Calu3 (cell line): ENCODE results near the gene LHPP. TPM values are rescaled to one million over a fixed set of nuclear protein-coding genes. Genes with fewer than 3 reads are reported as not detected.
A peak's percentile ranks its signal among the peaks of the same experiment; 100 is the strongest.

Source experiments
- BruUV-seq: library from RNA; stranded (reverse); fragments of 400-500 nt; replicated peaks from 2 replicates; lab custom pipeline; 2021; lab: Mats Ljungman, UMichigan
- CTCF ChIA-PET: fragments of 300-600 bp; sonication (Branson Sonifier 250); formaldehyde crosslinking; loops from one replicate; lab custom pipeline; 2022; ENCODE audit warnings: antibody characterized with exemption; lab: Charles Lee
- DNase-seq: peaks from one replicate; pipeline ENCODE4 v3.0.0; 2022
- H3K27ac Mint-ChIP-seq: one replicate; pipeline ENCODE4 v1.8.0; 2022; ENCODE audit warnings: mixed read lengths; ENCODE audit not compliant: unreplicated experiment
- H3K27me3 Mint-ChIP-seq: one replicate; pipeline ENCODE4 v1.8.0; 2022; ENCODE audit warnings: mixed read lengths; ENCODE audit not compliant: unreplicated experiment
- H3K36me3 Mint-ChIP-seq: one replicate; pipeline ENCODE4 v1.8.0; 2022; ENCODE audit warnings: mild to moderate bottlenecking, moderate library complexity, mixed read lengths; ENCODE audit not compliant: insufficient read depth, unreplicated experiment
- H3K4me1 Mint-ChIP-seq: one replicate; pipeline ENCODE4 v1.8.0; 2022; ENCODE audit warnings: mild to moderate bottlenecking, low read depth, mixed read lengths; ENCODE audit not compliant: unreplicated experiment
- H3K4me3 Mint-ChIP-seq: one replicate; pipeline ENCODE4 v1.8.0; 2022; ENCODE audit warnings: mild to moderate bottlenecking, low read depth, moderate library complexity, mixed read lengths; ENCODE audit not compliant: unreplicated experiment
- H3K9me3 Mint-ChIP-seq: one replicate; pipeline ENCODE4 v1.8.0; 2022; ENCODE audit warnings: low read depth, mixed read lengths; ENCODE audit not compliant: unreplicated experiment
- intact Hi-C: fragments of 100-400 bp; cut with micrococcal nuclease; formaldehyde crosslinking; loops from one replicate; pipeline ENCODE4 v1.10.0; 2022; ENCODE audit not compliant: unreplicated experiment
- total RNA-seq: library from RNA; stranded (reverse); gene quantifications from 2 replicates; pipeline ENCODE4 v1.2.3, GENCODE V29; 2022
- TF ChIP-seq, protein P1 (sequence below): fragments of 200-600 bp; IDR thresholded peaks from one replicate; pipeline ENCODE4 v1.8.0; 2022; ENCODE audit warnings: antibody characterized with exemption; ENCODE audit not compliant: unreplicated experiment

The LHPP gene
- total RNA-seq, 1 experiment from 2014 or later = 12.0 TPM

GRCh38 chr10:124455441-124455840 is 6.2 kb upstream of the LHPP start:
- CTCF ChIA-PET = interaction anchor here (0.6 kb wide), 1 partner anchor 308 kb away, joined by 3 read pairs; no protein-coding TSS in a partner anchor
- Mint-ChIP-seq H3K27ac (no peak overlapping the region), H3K4me3 (no peak overlapping the region), H3K36me3 (no peaks in the 10 kb centered on the region), H3K27me3 (peaks cover 52% of the 10 kb centered on the region), H3K9me3 (no peaks in the 10 kb centered on the region), H3K4me1 (peaks cover 23% of the 10 kb centered on the region)
- BruUV-seq = no TSS peak
- TF ChIP-seq, protein P1, sequence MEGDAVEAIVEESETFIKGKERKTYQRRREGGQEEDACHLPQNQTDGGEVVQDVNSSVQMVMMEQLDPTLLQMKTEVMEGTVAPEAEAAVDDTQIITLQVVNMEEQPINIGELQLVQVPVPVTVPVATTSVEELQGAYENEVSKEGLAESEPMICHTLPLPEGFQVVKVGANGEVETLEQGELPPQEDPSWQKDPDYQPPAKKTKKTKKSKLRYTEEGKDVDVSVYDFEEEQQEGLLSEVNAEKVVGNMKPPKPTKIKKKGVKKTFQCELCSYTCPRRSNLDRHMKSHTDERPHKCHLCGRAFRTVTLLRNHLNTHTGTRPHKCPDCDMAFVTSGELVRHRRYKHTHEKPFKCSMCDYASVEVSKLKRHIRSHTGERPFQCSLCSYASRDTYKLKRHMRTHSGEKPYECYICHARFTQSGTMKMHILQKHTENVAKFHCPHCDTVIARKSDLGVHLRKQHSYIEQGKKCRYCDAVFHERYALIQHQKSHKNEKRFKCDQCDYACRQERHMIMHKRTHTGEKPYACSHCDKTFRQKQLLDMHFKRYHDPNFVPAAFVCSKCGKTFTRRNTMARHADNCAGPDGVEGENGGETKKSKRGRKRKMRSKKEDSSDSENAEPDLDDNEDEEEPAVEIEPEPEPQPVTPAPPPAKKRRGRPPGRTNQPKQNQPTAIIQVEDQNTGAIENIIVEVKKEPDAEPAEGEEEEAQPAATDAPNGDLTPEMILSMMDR = no peak
- intact Hi-C loops = no loop called here
- no peak for DNase-seq

- Mint-ChIP-seq H3K27ac (no peak overlapping the region), H3K36me3 (peaks cover 12% of the 10 kb centered on the region)
- no TSS peak for BruUV-seq
These were observed 3.1 kb upstream of the LHPP start for GRCh38 chr10:124458473-124458872.

GRCh38 chr10:124458889-124459288 is 2.7 kb upstream of the LHPP start:
- H3K4me1 Mint-ChIP-seq = peaks cover 31% of the 10 kb centered on the region
- TF ChIP-seq, protein P1 = no peak
- H3K27me3 Mint-ChIP-seq = peaks cover 27% of the 10 kb centered on the region
- peaks cover 12% of the 10 kb centered on the region for H3K36me3 Mint-ChIP-seq
- H3K27ac Mint-ChIP-seq = no peak overlapping the region
- intact Hi-C loops = no loop called here
- no peak for DNase-seq
- BruUV-seq = no TSS peak
- H3K4me3 Mint-ChIP-seq = no peak overlapping the region
- no peaks in the 10 kb centered on the region for H3K9me3 Mint-ChIP-seq
- CTCF ChIA-PET = no interaction called here

More at GRCh38 chr10:124458473-124458872, 3.1 kb upstream of the LHPP start:
- intact Hi-C loops = no loop called here
- TF ChIP-seq, protein P1 = no peak
- CTCF ChIA-PET = no interaction called here
- peaks cover 31% of the 10 kb centered on the region for H3K4me1 Mint-ChIP-seq
- H3K27me3 Mint-ChIP-seq = peaks cover 31% of the 10 kb centered on the region
- DNase-seq = no peak
- H3K9me3 Mint-ChIP-seq = no peaks in the 10 kb centered on the region
- H3K4me3 Mint-ChIP-seq = no peak overlapping the region

DNA sequence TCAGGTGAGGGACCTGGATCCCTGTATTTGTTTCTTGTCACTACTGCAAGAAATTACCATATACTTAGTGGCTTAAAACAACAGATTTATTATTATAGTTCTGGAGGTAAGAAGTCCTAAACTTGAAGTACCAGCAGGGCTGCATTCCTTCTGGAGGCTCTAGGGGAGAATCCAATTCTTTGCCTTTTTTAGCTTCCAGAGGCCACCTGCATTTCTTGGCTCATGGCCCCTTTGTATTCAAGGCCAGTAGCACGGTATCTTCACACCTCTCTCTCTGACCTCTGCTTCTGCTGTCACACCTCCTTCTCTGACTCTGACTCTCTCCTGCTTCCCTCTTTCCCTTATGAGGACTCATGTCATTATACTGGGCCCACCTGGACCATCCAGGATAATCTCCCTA is 2.2 kb upstream of the LHPP start:
- Mint-ChIP-seq H3K27ac (no peak overlapping the region), H3K36me3 (peaks cover 12% of the 10 kb centered on the region), H3K9me3 (no peaks in the 10 kb centered on the region), H3K27me3 (peaks cover 22% of the 10 kb centered on the region), H3K4me1 (peaks cover 32% of the 10 kb centered on the region), H3K4me3 (no peak overlapping the region)
- TF ChIP-seq, protein P1 = no peak
- CTCF ChIA-PET = no interaction called here
- no TSS peak for BruUV-seq
- intact Hi-C loops = no loop called here
- peak; percentile 50 for DNase-seq
